ENCODE results near the gene NDST1. TPM values are rescaled to one million over a fixed set of nuclear protein-coding genes. Genes with fewer than 3 reads are reported as not detected.
A peak's percentile ranks its signal among the peaks of the same experiment; 100 is the strongest.

The NDST1 gene
- total RNA-seq, 1 donor, result 36.2 TPM

GRCh38 chr5:150510460-150511263 lies 2.7 kb downstream of the NDST1 start:
- DNase-seq (ENCODE audit: low read depth), result no peak
- no peak overlapping the region for H3K4me3 ChIP-seq (ENCODE audit: low read depth, low read length)

GRCh38 chr5:150511578-150512367 lies 3.8 kb downstream of the NDST1 start:
- H3K4me3 ChIP-seq (ENCODE audit: low read depth, low read length), result no peak overlapping the region
- no peak for TF ChIP-seq CTCF (IDR thresholded peaks at IDR 0.05; ENCODE audit: insufficient read depth, low read length)
- DNase-seq (ENCODE audit: low read depth), result peak; percentile 79

More at GRCh38 chr5:150510460-150511263, 2.7 kb downstream of the NDST1 start:
- peak; percentile 0 for TF ChIP-seq CTCF (IDR thresholded peaks at IDR 0.05; ENCODE audit: insufficient read depth, low read length)

- TF ChIP-seq CTCF (IDR thresholded peaks at IDR 0.05; ENCODE audit: insufficient read depth, low read length), result no peak
- no peak overlapping the region for H3K4me3 ChIP-seq (ENCODE audit: low read depth, low read length)
- DNase-seq (ENCODE audit: low read depth), result peak; percentile 73
These were observed 4.4 kb downstream of the NDST1 start for GRCh38 chr5:150512368-150512747.

GRCh38 chr5:150513375-150514309 lies 5.7 kb downstream of the NDST1 start:
- TF ChIP-seq CTCF (IDR thresholded peaks at IDR 0.05; ENCODE audit: insufficient read depth, low read length), result peak; percentile 19
- DNase-seq (ENCODE audit: low read depth), result no peak
- H3K4me3 ChIP-seq (ENCODE audit: low read depth, low read length), result no peak overlapping the region

- H3K4me3 ChIP-seq (ENCODE audit: low read depth, low read length), result no peak overlapping the region
- peak; percentile 70 for DNase-seq (ENCODE audit: low read depth)
- TF ChIP-seq CTCF (IDR thresholded peaks at IDR 0.05; ENCODE audit: insufficient read depth, low read length), result no peak
These were observed 6.8 kb downstream of the NDST1 start for GRCh38 chr5:150514708-150515211.

- no peak overlapping the region for H3K4me3 ChIP-seq (ENCODE audit: low read depth, low read length)
- DNase-seq (ENCODE audit: low read depth), result peak; percentile 95
These were observed 7.5 kb downstream of the NDST1 start for GRCh38 chr5:150515446-150515845.

More at GRCh38 chr5:150515446-150515845, 7.5 kb downstream of the NDST1 start:
- no peak for TF ChIP-seq CTCF (IDR thresholded peaks at IDR 0.05; ENCODE audit: insufficient read depth, low read length)
